A549 (cell line): ENCODE results near the gene TSTD1.

Source experiments
- MYC ChIP-seq: IDR thresholded peaks from 2 replicates; pipeline ENCODE4 v1.6.1; 2012; ENCODE audit warnings: mild to moderate bottlenecking, inconsistent platforms, low read length, improper control_type of control experiment, borderline replicate concordance
- TF ChIP-seq, protein P1 (sequence below): fragments of >200 bp; sonication (Bioruptor Twin); formaldehyde crosslinking; IDR thresholded peaks from 3 replicates; pipeline ENCODE4 v1.5.1; 2016

DNA sequence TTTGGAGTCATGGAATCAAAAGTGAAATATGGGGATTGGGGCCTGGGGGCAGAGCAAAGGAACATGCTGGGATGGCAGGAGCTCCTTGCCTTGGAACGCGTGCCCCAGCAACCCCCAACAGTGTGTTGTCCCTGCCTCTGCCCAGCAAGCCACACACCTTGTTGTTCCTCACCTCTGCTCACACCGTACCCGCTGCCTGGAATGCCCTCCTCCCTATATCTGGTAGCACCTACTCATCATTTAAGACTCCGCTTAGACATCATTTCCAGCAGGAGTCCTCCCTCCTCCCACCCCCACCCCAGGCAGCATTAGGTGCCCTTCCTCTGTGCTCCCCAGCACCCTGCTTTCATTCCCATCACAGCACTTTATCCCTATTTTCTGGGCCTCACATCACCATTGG, 42.8 kb upstream of the TSTD1 start:
- TF ChIP-seq, protein P1, sequence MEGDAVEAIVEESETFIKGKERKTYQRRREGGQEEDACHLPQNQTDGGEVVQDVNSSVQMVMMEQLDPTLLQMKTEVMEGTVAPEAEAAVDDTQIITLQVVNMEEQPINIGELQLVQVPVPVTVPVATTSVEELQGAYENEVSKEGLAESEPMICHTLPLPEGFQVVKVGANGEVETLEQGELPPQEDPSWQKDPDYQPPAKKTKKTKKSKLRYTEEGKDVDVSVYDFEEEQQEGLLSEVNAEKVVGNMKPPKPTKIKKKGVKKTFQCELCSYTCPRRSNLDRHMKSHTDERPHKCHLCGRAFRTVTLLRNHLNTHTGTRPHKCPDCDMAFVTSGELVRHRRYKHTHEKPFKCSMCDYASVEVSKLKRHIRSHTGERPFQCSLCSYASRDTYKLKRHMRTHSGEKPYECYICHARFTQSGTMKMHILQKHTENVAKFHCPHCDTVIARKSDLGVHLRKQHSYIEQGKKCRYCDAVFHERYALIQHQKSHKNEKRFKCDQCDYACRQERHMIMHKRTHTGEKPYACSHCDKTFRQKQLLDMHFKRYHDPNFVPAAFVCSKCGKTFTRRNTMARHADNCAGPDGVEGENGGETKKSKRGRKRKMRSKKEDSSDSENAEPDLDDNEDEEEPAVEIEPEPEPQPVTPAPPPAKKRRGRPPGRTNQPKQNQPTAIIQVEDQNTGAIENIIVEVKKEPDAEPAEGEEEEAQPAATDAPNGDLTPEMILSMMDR = no peak
- no peak for TF ChIP-seq MYC
